PC-9 (cell line): Measurements from ENCODE around the gene MDH1. TPM values are rescaled to one million over a fixed set of nuclear protein-coding genes. Genes with fewer than 3 reads are reported as not detected.

Experiments used
- BruUV-seq: library from RNA; stranded (reverse); fragments of 400-500 nt; replicated peaks from 2 replicates; lab custom pipeline; 2021; lab: Mats Ljungman, UMichigan
- CTCF ChIA-PET: fragments of 300-600 bp; sonication (Branson Sonifier 250); formaldehyde crosslinking; loops from one replicate; lab custom pipeline; 2022; ENCODE audit warnings: antibody characterized with exemption; lab: Charles Lee
- POLR2A ChIA-PET: fragments of 300-600 bp; sonication (Branson Sonifier 250); formaldehyde crosslinking; loops from one replicate; lab custom pipeline; 2022; ENCODE audit warnings: antibody characterized with exemption; ENCODE audit not compliant: unreplicated experiment; lab: Charles Lee
- DNase-seq, 2 experiments: peaks; one replicate each; pipeline versions ENCODE4 v3.0.0 to v3.0.0-alpha.2; 2015 to 2022; ENCODE audit warnings: mixed read lengths in 1 of 2
- H2AFZ ChIP-seq: fragments of 200-600 bp; sonication (generic); 2 replicates; pipeline ENCODE4 v1.8.1; 2017; ENCODE audit warnings: antibody characterized with exemption
- H3F3A ChIP-seq: fragments of 200-600 bp; sonication (generic); 2 replicates; pipeline ENCODE4 v1.8.1; 2017; ENCODE audit warnings: antibody characterized with exemption, mild to moderate bottlenecking, low read depth; ENCODE audit not compliant: insufficient read depth
- H3K27ac ChIP-seq: fragments of 200-600 bp; sonication (generic); 2 replicates; pipeline ENCODE4 v1.6.1; 2016; ENCODE audit warnings: mixed run types
- H3K27me3 ChIP-seq: fragments of 200-600 bp; sonication (generic); 2 replicates; pipeline ENCODE4 v1.6.1; 2016; ENCODE audit warnings: low read depth, mixed run types; ENCODE audit not compliant: insufficient read depth
- H3K36me3 ChIP-seq: fragments of 200-600 bp; sonication (generic); 2 replicates; pipeline ENCODE4 v1.6.1; 2016; ENCODE audit warnings: low read depth, mixed run types
- H3K4me1 ChIP-seq: fragments of 200-600 bp; sonication (generic); replicated peaks from 2 replicates; pipeline ENCODE4 v1.6.1; 2016; ENCODE audit warnings: mixed run types; ENCODE audit not compliant: insufficient read depth
- H3K4me2 ChIP-seq: fragments of 200-600 bp; sonication (generic); 2 replicates; pipeline ENCODE4 v1.6.1; 2017; ENCODE audit warnings: mixed run types
- H3K4me3 ChIP-seq: fragments of 200-600 bp; sonication (generic); 2 replicates; pipeline ENCODE4 v1.6.1; 2016; ENCODE audit warnings: mixed run types
- H3K79me2 ChIP-seq: fragments of 200-600 bp; sonication (generic); 2 replicates; pipeline ENCODE4 v1.6.1; 2017; ENCODE audit warnings: low read depth, mixed run types
- H3K9me2 ChIP-seq: fragments of 200-600 bp; sonication (generic); 2 replicates; pipeline ENCODE4 v1.8.1; 2017; ENCODE audit warnings: mild to moderate bottlenecking; ENCODE audit not compliant: insufficient read depth
- H3K9me3 ChIP-seq: fragments of 200-600 bp; sonication (generic); 2 replicates; pipeline ENCODE4 v1.8.1; 2016; ENCODE audit warnings: low read depth; ENCODE audit not compliant: insufficient read depth
- H4K20me1 ChIP-seq: fragments of 200-600 bp; sonication (generic); 2 replicates; pipeline ENCODE4 v1.8.1; 2017; ENCODE audit not compliant: insufficient read depth
- CTCF ChIP-seq: fragments of 200-600 bp; sonication (generic); conservative IDR thresholded peaks from 2 replicates; pipeline ENCODE4 v1.6.1; 2017; ENCODE audit warnings: mixed run types, antibody characterized with exemption, mild to moderate bottlenecking, moderate library complexity
- EZH2 ChIP-seq: fragments of 200-600 bp; sonication (generic); IDR thresholded peaks from 2 replicates; pipeline ENCODE4 v1.8.0; 2017; ENCODE audit warnings: antibody characterized with exemption, low read depth
- intact Hi-C: fragments of 100-400 bp; cut with micrococcal nuclease; formaldehyde crosslinking; loops from one replicate; pipeline ENCODE4 v1.10.0; 2022; ENCODE audit not compliant: unreplicated experiment
- total RNA-seq: library from RNA; stranded (reverse); gene quantifications from 2 replicates; pipeline ENCODE4 v1.2.3, GENCODE V29; 2021

Gene MDH1
- total RNA-seq, 1 experiment from 2014 or later: 157 TPM

- Histone ChIP-seq H3K9me2 (no peaks in the 10 kb centered on the region), H4K20me1 (no peaks in the 10 kb centered on the region), H3K27ac (no peak overlapping the region), H3K36me3 (peaks cover 13% of the 10 kb centered on the region; the same call in 1 of the 2 replicates), H3K9me3 (no peaks in the 10 kb centered on the region), H3K4me3 (no peak overlapping the region), H3K4me1 (no peaks in the 10 kb centered on the region), H2AFZ (no peak overlapping the region), H3F3A (no peaks in the 10 kb centered on the region; the same call in 1 of the 2 replicates), H3K79me2 (peaks cover 7% of the 10 kb centered on the region), H3K4me2 (no peak overlapping the region), H3K27me3 (no peaks in the 10 kb centered on the region)
- TF ChIP-seq EZH2: no peak
- DNase-seq: no peak
- intact Hi-C loops: no loop called here
- no TSS peak for BruUV-seq
- POLR2A ChIA-PET: no interaction called here
- CTCF ChIA-PET: no interaction called here
Observed at GRCh38 chr2:63596401-63596883, 7.7 kb downstream of the MDH1 start.

- Histone ChIP-seq H3K27ac (no peak overlapping the region), H3K4me3 (no peak overlapping the region), H2AFZ (no peak overlapping the region), H3K27me3 (no peaks in the 10 kb centered on the region), H3K4me2 (no peak overlapping the region), H4K20me1 (no peaks in the 10 kb centered on the region), H3K9me2 (no peaks in the 10 kb centered on the region), H3F3A (no peaks in the 10 kb centered on the region; the same call in 1 of the 2 replicates), H3K79me2 (peaks cover under 1% of the 10 kb centered on the region; the same call in 1 of the 2 replicates), H3K36me3 (peaks cover 12% of the 10 kb centered on the region; the same call in 1 of the 2 replicates), H3K9me3 (no peaks in the 10 kb centered on the region), H3K4me1 (no peaks in the 10 kb centered on the region)
- TF ChIP-seq EZH2: no peak
- TF ChIP-seq CTCF: no peak
- BruUV-seq: no TSS peak
- intact Hi-C loops: no loop called here
- ChIA-PET CTCF (no interaction called here), POLR2A (no interaction called here)
- DNase-seq: no peak
Observed at GRCh38 chr2:63598981-63599380, 10.2 kb downstream of the MDH1 start.

- no peaks in the 10 kb centered on the region; the same call in 1 of the 2 replicates for H3F3A ChIP-seq
- no peak for DNase-seq
- no peaks in the 10 kb centered on the region for H3K27me3 ChIP-seq
- H2AFZ ChIP-seq: no peak overlapping the region
- H4K20me1 ChIP-seq: no peaks in the 10 kb centered on the region
- intact Hi-C loops: loop anchor here (5.0 kb wide), 1 partner anchor 286 kb away; no protein-coding TSS in a partner anchor
- CTCF ChIA-PET: no interaction called here
- no peak overlapping the region for H3K4me3 ChIP-seq
- H3K4me1 ChIP-seq: no peaks in the 10 kb centered on the region
- BruUV-seq: no TSS peak
- H3K79me2 ChIP-seq: no peaks in the 10 kb centered on the region
- H3K27ac ChIP-seq: peak overlapping the region; percentile 16; the same call in 1 of the 2 replicates
- H3K36me3 ChIP-seq: 0 out of 2 replicates have a peak, but pooled peaks cover 14% of the 10 kb centered on the region
- no peaks in the 10 kb centered on the region for H3K9me2 ChIP-seq
- TF ChIP-seq CTCF (no peak), EZH2 (no peak)
- H3K9me3 ChIP-seq: no peaks in the 10 kb centered on the region
- no peak overlapping the region for H3K4me2 ChIP-seq
- POLR2A ChIA-PET: no interaction called here
Observed at GRCh38 chr2:63600881-63601460, 12.2 kb downstream of the MDH1 start.
